K562 (cell line): ENCODE measurements around the gene ZNF275. TPM values are rescaled to one million over a fixed set of nuclear protein-coding genes. Genes with fewer than 3 reads are reported as not detected.

Experiments
- ATAC-seq: fragments of 200-7000 bp; cut with Tn5 transposase; 3 replicates; pipeline ENCODE4 v1.9.1; 2020; ENCODE audit warnings: moderate library complexity
- BruUV-seq: library from RNA; stranded (reverse); fragments of 400-500 nt; replicated peaks from 2 replicates; lab custom pipeline; 2021; lab: Mats Ljungman, UMichigan
- CTCF ChIA-PET: fragments of 300-600 bp; formaldehyde crosslinking; extraction: SDS; loops from one replicate; lab custom pipeline; 2021; ENCODE audit warnings: low intra/inter-chr PET ratio; lab: Yijun Ruan, JAX
- POLR2A ChIA-PET: fragments of 300-600, 350-650 bp; sonication (Branson Sonifier 250); formaldehyde crosslinking; extraction: SDS; loops from one replicate; lab custom pipeline; 2021; ENCODE audit warnings: antibody characterized with exemption, inconsistent platforms; lab: Yijun Ruan, JAX
- DNase-seq, 4 experiments: peaks; one replicate each; pipeline versions ENCODE4 v3.0.0 to v3.0.0-alpha.2; 2011 to 2018; ENCODE audit warnings: low spot score in 3 of 4, mixed read lengths in 3 of 4; ENCODE audit errors: extremely low read depth in 1 of 4
- FAIRE-seq: peaks from 2 replicates; lab custom pipeline; 2011; peaks lifted over from hg19 to GRCh38; lab: Jason Lieb, UNC
- H2AFZ ChIP-seq: 2 replicates; pipeline ENCODE4 v1.6.0; 2011; ENCODE audit warnings: low read depth, low read length, control low read depth, inconsistent platforms
- H3K27ac ChIP-seq: fragments of 200-600 bp; 3 replicates; pipeline ENCODE4 v1.8.0; 2011; ENCODE audit warnings: low read depth, mild to moderate bottlenecking, control low read depth, inconsistent platforms, low read length, moderate library complexity, mixed read lengths; ENCODE audit errors: extremely low read depth
- H3K27me3 ChIP-seq, 2 experiments: fragments of 300-600 bp in 1 of 2; 2 replicates in 1 of 2; 3 replicates in 1 of 2; pipeline versions ENCODE4 v1.6.0 to v1.8.0; 2011; ENCODE audit warnings: inconsistent platforms in 2 of 2, low read length in 2 of 2, mild to moderate bottlenecking in 1 of 2, mixed read lengths in 1 of 2, moderate library complexity in 1 of 2; ENCODE audit not compliant: control insufficient read depth in 2 of 2, insufficient read depth in 2 of 2
- H3K36me3 ChIP-seq: fragments of 300-600 bp; 3 replicates; pipeline ENCODE4 v1.8.0; 2011; ENCODE audit warnings: mild to moderate bottlenecking, low read length, inconsistent platforms; ENCODE audit not compliant: control insufficient read depth, insufficient read depth
- H3K4me1 ChIP-seq, 2 experiments: fragments of 200-600 bp in 1 of 2; replicated peaks in 1 of 2; 2 replicates in 1 of 2; 3 replicates in 1 of 2; pipeline versions ENCODE4 v1.5.1 to v1.8.0; 2011; ENCODE audit warnings: inconsistent platforms in 2 of 2, low read length in 2 of 2, mild to moderate bottlenecking in 1 of 2, mixed read lengths in 1 of 2, moderate library complexity in 1 of 2; ENCODE audit not compliant: control insufficient read depth in 2 of 2, insufficient read depth in 2 of 2
- H3K4me2 ChIP-seq: 2 replicates; pipeline ENCODE4 v1.6.1; 2011; ENCODE audit warnings: low read length, control low read depth, inconsistent platforms, mixed read lengths; ENCODE audit not compliant: insufficient read depth
- H3K4me3 ChIP-seq: fragments of 200-600 bp; sonication (generic), shearing (Covaris generic); 2 replicates; pipeline ENCODE4 v1.5.1; 2016; ENCODE audit warnings: control low read depth, inconsistent platforms
- H3K79me2 ChIP-seq: fragments of 200-600 bp; 3 replicates; pipeline ENCODE4 v1.8.0; 2011; ENCODE audit warnings: low read length, inconsistent platforms; ENCODE audit not compliant: control insufficient read depth, insufficient read depth
- H3K9ac ChIP-seq, 2 experiments: 2 replicates each; pipeline versions ENCODE4 v1.6.0 to v1.6.1; 2011; ENCODE audit warnings: low read depth in 2 of 2, low read length in 2 of 2, control low read depth in 1 of 2, inconsistent platforms in 1 of 2, mild to moderate bottlenecking in 1 of 2, mixed read lengths in 1 of 2; ENCODE audit not compliant: insufficient read depth in 1 of 2
- H3K9me1 ChIP-seq: one replicate; pipeline ENCODE4 v1.6.0; 2011; ENCODE audit warnings: inconsistent platforms, mild to moderate bottlenecking, low read length, moderate library complexity; ENCODE audit not compliant: control insufficient read depth, insufficient read depth
- H3K9me3 ChIP-seq: replicated peaks from 2 replicates; pipeline ENCODE4 v1.5.1; 2011; ENCODE audit warnings: low read depth, low read length, inconsistent platforms; ENCODE audit not compliant: control insufficient read depth, insufficient read depth
- H4K20me1 ChIP-seq: replicated peaks from 2 replicates; pipeline ENCODE4 v1.6.1; 2011; ENCODE audit warnings: low read length, inconsistent platforms, mixed read lengths; ENCODE audit not compliant: control insufficient read depth, insufficient read depth
- BRCA1 ChIP-seq, 2 experiments: fragments of 450-650 bp in 1 of 2; sonication (generic) in 1 of 2; formaldehyde crosslinking in 1 of 2; IDR thresholded peaks; 2 replicates each; pipeline versions ENCODE4 v1.5.0 to v1.6.1; 2017 to 2020; ENCODE audit warnings: mild to moderate bottlenecking in 1 of 2, missing genetic modification reagents in 1 of 2
- KDM2B ChIP-seq: fragments of 250-450 bp; sonication (Bioruptor Pico); IDR thresholded peaks from 2 replicates; pipeline ENCODE4 v1.8.0; 2021; ENCODE audit warnings: mild to moderate bottlenecking, moderate library complexity
- MYNN ChIP-seq, 2 experiments: sonication (generic); formaldehyde crosslinking in 1 of 2; IDR thresholded peaks; 2 replicates each; pipeline versions ENCODE4 v1.5.0 to v1.6.1; 2016 to 2020; ENCODE audit warnings: antibody characterized with exemption in 1 of 2, missing genetic modification reagents in 1 of 2
- ZNF347 ChIP-seq: fragments of 450-650 bp; formaldehyde crosslinking; IDR thresholded peaks from 2 replicates; pipeline ENCODE4 v1.4.0; 2020; ENCODE audit warnings: low read depth, mild to moderate bottlenecking, moderate library complexity
- WGBS: fragments of 100-300 bp; shearing (Covaris generic); methylation state at CpG from one replicate; pipeline ENCODE4 v1.1.6; 2016; ENCODE audit warnings: low coverage, mixed read lengths; ENCODE audit not compliant: insufficient coverage; ENCODE audit errors: missing lambda C conversion rate; 5-methylcytosine and 5-hydroxymethylcytosine counted together
- in situ Hi-C: fragments of 300-500 bp; cut with MboI; formaldehyde crosslinking; loops from 4 replicates; pipeline ENCODE4 v1.15.0; 2018; ENCODE audit warnings: inconsistent platforms, mixed read lengths
- intact Hi-C: fragments of 100-400 bp; cut with micrococcal nuclease; formaldehyde crosslinking; loops from 2 replicates; pipeline ENCODE4 v1.14.2; 2022
- polyA plus RNA-seq, 8 experiments: library from polyadenylated mRNA; depleted of rRNA in 4 of 8; stranded (reverse) in 5 of 8; unstranded in 3 of 8; fragments of >200 nt; fragmentation: Nextera tagmentation in 2 of 8; fragmentation: Illumina TruSeq in 1 of 8; extraction: Ambion mirVana in 2 of 8; extraction: Trizol in 1 of 8; gene quantifications; 2 replicates each; pipeline versions ENCODE4 v1.2.1 to v1.2.3, GENCODE V29; 2011 to 2014; ENCODE audit warnings: inconsistent platforms in 1 of 8, missing spikeins in 1 of 8
- total RNA-seq, 7 experiments: library from RNA; depleted of rRNA in 6 of 7; stranded (reverse); fragments of >200 nt in 6 of 7; fragmentation: Illumina TruSeq in 2 of 7; extraction: Trizol in 2 of 7; gene quantifications; 2 replicates each; pipeline versions ENCODE4 v1.2.1 to v1.2.3, GENCODE V29; 2011 to 2021; ENCODE audit warnings: low replicate concordance in 1 of 7
- TF ChIP-seq, protein P1 (sequence below): fragments of 200-600 bp; sonication (generic); IDR thresholded peaks from one replicate; pipeline ENCODE4 v1.6.1; 2012; ENCODE audit warnings: mild to moderate bottlenecking, low read depth, low read length, inconsistent platforms
- TF ChIP-seq, protein P2 (sequence below): sonication (generic); formaldehyde crosslinking; IDR thresholded peaks from 2 replicates; pipeline ENCODE4 v1.8.0; 2022; ENCODE audit warnings: mild to moderate bottlenecking, missing genetic modification reagents

The ZNF275 gene
- total and polyA plus RNA-seq, 9 of the 15 experiments (the other 6 are each of a cell fraction or from before 2014, with no cell fraction given), result 2.1 to 19.1 (median 12.0) TPM

DNA sequence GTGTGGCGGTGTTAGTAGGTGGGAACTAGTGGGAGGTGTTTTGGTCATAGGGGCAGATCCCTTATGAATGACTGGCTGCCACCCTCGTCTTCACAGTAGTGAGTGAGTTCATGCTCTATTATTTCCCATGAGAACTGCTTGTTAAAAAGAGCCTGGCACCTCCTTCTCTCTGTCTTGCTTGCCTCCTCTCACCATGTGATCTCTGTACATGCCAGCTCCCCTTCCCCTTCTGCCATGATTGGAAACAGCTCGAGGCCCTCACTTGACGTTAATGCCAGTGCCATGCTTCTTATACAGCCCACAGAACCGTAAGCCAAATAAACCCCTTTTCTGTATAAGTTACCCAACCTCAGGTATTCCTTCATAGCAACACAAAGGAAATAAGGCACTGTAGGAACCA, 34.1 kb upstream of the ZNF275 start:
- H3K9me3 ChIP-seq, result no peaks in the 10 kb centered on the region
- intact Hi-C loops (no loop called here), in situ Hi-C loops (no loop called here)
- H3K79me2 ChIP-seq, result no peaks in the 10 kb centered on the region
- H3K27ac ChIP-seq, result no peak overlapping the region
- ATAC-seq (no peak), DNase-seq (no peak), FAIRE-seq (no peak)
- ChIA-PET POLR2A (no interaction called here), CTCF (no interaction called here)
- H2AFZ ChIP-seq, result no peak overlapping the region
- H4K20me1 ChIP-seq, result no peaks in the 10 kb centered on the region
- no peak overlapping the region for H3K4me2 ChIP-seq
- H3K9me1 ChIP-seq, result no peaks in the 10 kb centered on the region
- no TSS peak for BruUV-seq
- no peaks in the 10 kb centered on the region for H3K36me3 ChIP-seq
- no peaks in the 10 kb centered on the region; a peak in 2 of 5 replicates for H3K4me1 ChIP-seq
- H3K9ac ChIP-seq, result no peak overlapping the region
- WGBS, result 20% methylated on average over 5 of the region's 5 CpGs
- H3K4me3 ChIP-seq, result no peak overlapping the region
- H3K27me3 ChIP-seq, result peaks cover 0 to 22% of the 10 kb centered on the region in 2 experiments; a peak in 2 of 5 replicates
- TF ChIP-seq, protein P1, sequence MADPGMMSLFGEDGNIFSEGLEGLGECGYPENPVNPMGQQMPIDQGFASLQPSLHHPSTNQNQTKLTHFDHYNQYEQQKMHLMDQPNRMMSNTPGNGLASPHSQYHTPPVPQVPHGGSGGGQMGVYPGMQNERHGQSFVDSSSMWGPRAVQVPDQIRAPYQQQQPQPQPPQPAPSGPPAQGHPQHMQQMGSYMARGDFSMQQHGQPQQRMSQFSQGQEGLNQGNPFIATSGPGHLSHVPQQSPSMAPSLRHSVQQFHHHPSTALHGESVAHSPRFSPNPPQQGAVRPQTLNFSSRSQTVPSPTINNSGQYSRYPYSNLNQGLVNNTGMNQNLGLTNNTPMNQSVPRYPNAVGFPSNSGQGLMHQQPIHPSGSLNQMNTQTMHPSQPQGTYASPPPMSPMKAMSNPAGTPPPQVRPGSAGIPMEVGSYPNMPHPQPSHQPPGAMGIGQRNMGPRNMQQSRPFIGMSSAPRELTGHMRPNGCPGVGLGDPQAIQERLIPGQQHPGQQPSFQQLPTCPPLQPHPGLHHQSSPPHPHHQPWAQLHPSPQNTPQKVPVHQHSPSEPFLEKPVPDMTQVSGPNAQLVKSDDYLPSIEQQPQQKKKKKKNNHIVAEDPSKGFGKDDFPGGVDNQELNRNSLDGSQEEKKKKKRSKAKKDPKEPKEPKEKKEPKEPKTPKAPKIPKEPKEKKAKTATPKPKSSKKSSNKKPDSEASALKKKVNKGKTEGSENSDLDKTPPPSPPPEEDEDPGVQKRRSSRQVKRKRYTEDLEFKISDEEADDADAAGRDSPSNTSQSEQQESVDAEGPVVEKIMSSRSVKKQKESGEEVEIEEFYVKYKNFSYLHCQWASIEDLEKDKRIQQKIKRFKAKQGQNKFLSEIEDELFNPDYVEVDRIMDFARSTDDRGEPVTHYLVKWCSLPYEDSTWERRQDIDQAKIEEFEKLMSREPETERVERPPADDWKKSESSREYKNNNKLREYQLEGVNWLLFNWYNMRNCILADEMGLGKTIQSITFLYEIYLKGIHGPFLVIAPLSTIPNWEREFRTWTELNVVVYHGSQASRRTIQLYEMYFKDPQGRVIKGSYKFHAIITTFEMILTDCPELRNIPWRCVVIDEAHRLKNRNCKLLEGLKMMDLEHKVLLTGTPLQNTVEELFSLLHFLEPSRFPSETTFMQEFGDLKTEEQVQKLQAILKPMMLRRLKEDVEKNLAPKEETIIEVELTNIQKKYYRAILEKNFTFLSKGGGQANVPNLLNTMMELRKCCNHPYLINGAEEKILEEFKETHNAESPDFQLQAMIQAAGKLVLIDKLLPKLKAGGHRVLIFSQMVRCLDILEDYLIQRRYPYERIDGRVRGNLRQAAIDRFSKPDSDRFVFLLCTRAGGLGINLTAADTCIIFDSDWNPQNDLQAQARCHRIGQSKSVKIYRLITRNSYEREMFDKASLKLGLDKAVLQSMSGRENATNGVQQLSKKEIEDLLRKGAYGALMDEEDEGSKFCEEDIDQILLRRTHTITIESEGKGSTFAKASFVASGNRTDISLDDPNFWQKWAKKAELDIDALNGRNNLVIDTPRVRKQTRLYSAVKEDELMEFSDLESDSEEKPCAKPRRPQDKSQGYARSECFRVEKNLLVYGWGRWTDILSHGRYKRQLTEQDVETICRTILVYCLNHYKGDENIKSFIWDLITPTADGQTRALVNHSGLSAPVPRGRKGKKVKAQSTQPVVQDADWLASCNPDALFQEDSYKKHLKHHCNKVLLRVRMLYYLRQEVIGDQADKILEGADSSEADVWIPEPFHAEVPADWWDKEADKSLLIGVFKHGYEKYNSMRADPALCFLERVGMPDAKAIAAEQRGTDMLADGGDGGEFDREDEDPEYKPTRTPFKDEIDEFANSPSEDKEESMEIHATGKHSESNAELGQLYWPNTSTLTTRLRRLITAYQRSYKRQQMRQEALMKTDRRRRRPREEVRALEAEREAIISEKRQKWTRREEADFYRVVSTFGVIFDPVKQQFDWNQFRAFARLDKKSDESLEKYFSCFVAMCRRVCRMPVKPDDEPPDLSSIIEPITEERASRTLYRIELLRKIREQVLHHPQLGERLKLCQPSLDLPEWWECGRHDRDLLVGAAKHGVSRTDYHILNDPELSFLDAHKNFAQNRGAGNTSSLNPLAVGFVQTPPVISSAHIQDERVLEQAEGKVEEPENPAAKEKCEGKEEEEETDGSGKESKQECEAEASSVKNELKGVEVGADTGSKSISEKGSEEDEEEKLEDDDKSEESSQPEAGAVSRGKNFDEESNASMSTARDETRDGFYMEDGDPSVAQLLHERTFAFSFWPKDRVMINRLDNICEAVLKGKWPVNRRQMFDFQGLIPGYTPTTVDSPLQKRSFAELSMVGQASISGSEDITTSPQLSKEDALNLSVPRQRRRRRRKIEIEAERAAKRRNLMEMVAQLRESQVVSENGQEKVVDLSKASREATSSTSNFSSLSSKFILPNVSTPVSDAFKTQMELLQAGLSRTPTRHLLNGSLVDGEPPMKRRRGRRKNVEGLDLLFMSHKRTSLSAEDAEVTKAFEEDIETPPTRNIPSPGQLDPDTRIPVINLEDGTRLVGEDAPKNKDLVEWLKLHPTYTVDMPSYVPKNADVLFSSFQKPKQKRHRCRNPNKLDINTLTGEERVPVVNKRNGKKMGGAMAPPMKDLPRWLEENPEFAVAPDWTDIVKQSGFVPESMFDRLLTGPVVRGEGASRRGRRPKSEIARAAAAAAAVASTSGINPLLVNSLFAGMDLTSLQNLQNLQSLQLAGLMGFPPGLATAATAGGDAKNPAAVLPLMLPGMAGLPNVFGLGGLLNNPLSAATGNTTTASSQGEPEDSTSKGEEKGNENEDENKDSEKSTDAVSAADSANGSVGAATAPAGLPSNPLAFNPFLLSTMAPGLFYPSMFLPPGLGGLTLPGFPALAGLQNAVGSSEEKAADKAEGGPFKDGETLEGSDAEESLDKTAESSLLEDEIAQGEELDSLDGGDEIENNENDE, result no peak
- TF ChIP-seq ZNF347 (no peak), KDM2B (CRISPR knock-in tag) (no peak), MYNN (IDR thresholded peaks at IDR 0.05) (no peak), MYNN (CRISPR knock-in tag; IDR thresholded peaks at IDR 0.05) (no peak), BRCA1 (IDR thresholded peaks at IDR 0.05) (no peak), BRCA1 (CRISPR knock-in tag; IDR thresholded peaks at IDR 0.05) (no peak)
- TF ChIP-seq, protein P2, sequence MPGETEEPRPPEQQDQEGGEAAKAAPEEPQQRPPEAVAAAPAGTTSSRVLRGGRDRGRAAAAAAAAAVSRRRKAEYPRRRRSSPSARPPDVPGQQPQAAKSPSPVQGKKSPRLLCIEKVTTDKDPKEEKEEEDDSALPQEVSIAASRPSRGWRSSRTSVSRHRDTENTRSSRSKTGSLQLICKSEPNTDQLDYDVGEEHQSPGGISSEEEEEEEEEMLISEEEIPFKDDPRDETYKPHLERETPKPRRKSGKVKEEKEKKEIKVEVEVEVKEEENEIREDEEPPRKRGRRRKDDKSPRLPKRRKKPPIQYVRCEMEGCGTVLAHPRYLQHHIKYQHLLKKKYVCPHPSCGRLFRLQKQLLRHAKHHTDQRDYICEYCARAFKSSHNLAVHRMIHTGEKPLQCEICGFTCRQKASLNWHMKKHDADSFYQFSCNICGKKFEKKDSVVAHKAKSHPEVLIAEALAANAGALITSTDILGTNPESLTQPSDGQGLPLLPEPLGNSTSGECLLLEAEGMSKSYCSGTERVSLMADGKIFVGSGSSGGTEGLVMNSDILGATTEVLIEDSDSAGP (CRISPR knock-in tag), result no peak
